IgD-negative memory B cell (primary cell): Measurements from ENCODE around the gene BYSL. TPM values are rescaled to one million over a fixed set of nuclear protein-coding genes. Genes with fewer than 3 reads are reported as not detected.
"Not testable (repeated sequence)": the region's sequence is repeated elsewhere in the genome, so short reads cannot be mapped to it uniquely, and the experiment has no call there.

Experiments used
- H3K27ac Mint-ChIP-seq, 3 donors: one replicate each; pipeline ENCODE4 v1.8.0; 2020 to 2022; ENCODE audit warnings: mild to moderate bottlenecking in 3 of 3, mixed read lengths in 3 of 3, moderate library complexity in 1 of 3
- H3K27me3 Mint-ChIP-seq: one replicate; pipeline ENCODE4 v1.8.0; 2021; ENCODE audit warnings: mixed read lengths
- H3K36me3 Mint-ChIP-seq: one replicate; pipeline ENCODE4 v1.8.0; 2020; ENCODE audit warnings: mild to moderate bottlenecking, mixed read lengths
- H3K4me1 Mint-ChIP-seq, 3 donors: one replicate each; pipeline ENCODE4 v1.8.0; 2020 to 2022; ENCODE audit warnings: mixed read lengths in 3 of 3, mild to moderate bottlenecking in 1 of 3
- H3K4me3 Mint-ChIP-seq, 4 donors: one replicate each; pipeline ENCODE4 v1.8.0; 2020 to 2022; ENCODE audit warnings: mild to moderate bottlenecking in 4 of 4, mixed read lengths in 4 of 4, moderate library complexity in 3 of 4
- H3K9me3 Mint-ChIP-seq, 3 donors: one replicate each; pipeline ENCODE4 v1.8.0; 2020 to 2021; ENCODE audit warnings: mixed read lengths in 3 of 3, mild to moderate bottlenecking in 1 of 3
- polyA plus RNA-seq: library from polyadenylated mRNA; unstranded; fragments of 300-500 nt; fragmentation: Illumina TruSeq; gene quantifications from one replicate; pipeline ENCODE4 v1.2.3, GENCODE V29; 2021

Gene BYSL
- polyA plus RNA-seq, 1 donor from 2014 or later, result 9.6 TPM

GRCh38 chr6:41942067-41942851, 21.0 kb downstream of the BYSL start:
- Mint-ChIP-seq H3K4me1 (peaks cover 27 to 37% (median 35%) of the 10 kb centered on the region in 3 donors), H3K4me3 (peak overlapping the region; percentile 86 to 97 (median 89)), H3K9me3 (no peaks in the 10 kb centered on the region), H3K27ac (peak overlapping the region; percentile 32 to 85 (median 78)), H3K27me3 (no peaks in the 10 kb centered on the region), H3K36me3 (no peaks in the 10 kb centered on the region)

- H3K9me3 Mint-ChIP-seq, H3K27me3 Mint-ChIP-seq, H3K36me3 Mint-ChIP-seq: not testable (repeated sequence)
- Mint-ChIP-seq H3K27ac (peak overlapping the region in 1 of 3 donors; percentile 78), H3K4me1 (peaks cover 26 to 36% (median 33%) of the 10 kb centered on the region in 3 donors), H3K4me3 (peak overlapping the region in 1 of 4 donors; percentile 88)
Measured at GRCh38 chr6:41942882-41943281, 21.6 kb downstream of the BYSL start.

- Mint-ChIP-seq H3K27ac (no peak overlapping the region), H3K27me3 (no peaks in the 10 kb centered on the region), H3K9me3 (no peaks in the 10 kb centered on the region), H3K36me3 (peaks cover 5% of the 10 kb centered on the region), H3K4me3 (peak overlapping the region in 3 of 4 donors; percentile 18 to 52 (median 23)), H3K4me1 (peaks cover 25 to 34% (median 29%) of the 10 kb centered on the region in 3 donors)
Measured at GRCh38 chr6:41943456-41943855, 22.2 kb downstream of the BYSL start.

GRCh38 chr6:41947581-41948220, 26.4 kb downstream of the BYSL start:
- Mint-ChIP-seq H3K4me3 (peak overlapping the region in 1 of 4 donors; percentile 37), H3K27ac (peak overlapping the region in 2 of 3 donors; percentile 23 to 83), H3K4me1 (peaks cover 5 to 10% (median 6%) of the 10 kb centered on the region in 3 donors), H3K36me3 (peaks cover 5% of the 10 kb centered on the region), H3K9me3 (no peaks in the 10 kb centered on the region), H3K27me3 (no peaks in the 10 kb centered on the region)

- Mint-ChIP-seq H3K4me3 (no peak overlapping the region), H3K27ac (no peak overlapping the region)
Measured at GRCh38 chr6:41954668-41955067, 33.4 kb downstream of the BYSL start.

GRCh38 chr6:41955412-41955811, 34.1 kb downstream of the BYSL start:
- Mint-ChIP-seq H3K9me3 (no peaks in the 10 kb centered on the region), H3K4me3 (no peak overlapping the region), H3K27me3 (no peaks in the 10 kb centered on the region), H3K4me1 (peaks cover 8 to 19% (median 15%) of the 10 kb centered on the region in 3 donors), H3K27ac (no peak overlapping the region), H3K36me3 (peaks cover 4% of the 10 kb centered on the region)

More at GRCh38 chr6:41954668-41955067, 33.4 kb downstream of the BYSL start:
- peaks cover 8 to 19% (median 18%) of the 10 kb centered on the region in 3 donors for H3K4me1 Mint-ChIP-seq
- peaks cover 4% of the 10 kb centered on the region for H3K36me3 Mint-ChIP-seq
- no peaks in the 10 kb centered on the region for H3K9me3 Mint-ChIP-seq
- no peaks in the 10 kb centered on the region for H3K27me3 Mint-ChIP-seq

GRCh38 chr6:41957117-41957516, 35.8 kb downstream of the BYSL start:
- no peak overlapping the region for H3K27ac Mint-ChIP-seq
- H3K27me3 Mint-ChIP-seq, result no peaks in the 10 kb centered on the region
- peaks cover 8% of the 10 kb centered on the region for H3K36me3 Mint-ChIP-seq
- H3K4me1 Mint-ChIP-seq, result peaks cover 13 to 29% (median 15%) of the 10 kb centered on the region in 3 donors
- H3K9me3 Mint-ChIP-seq, result no peaks in the 10 kb centered on the region
- H3K4me3 Mint-ChIP-seq, result no peak overlapping the region

GRCh38 chr6:41958022-41958856, 36.9 kb downstream of the BYSL start:
- Mint-ChIP-seq H3K9me3 (no peaks in the 10 kb centered on the region), H3K4me1 (peaks cover 15 to 32% (median 18%) of the 10 kb centered on the region in 3 donors), H3K36me3 (peaks cover 8% of the 10 kb centered on the region), H3K27ac (peak overlapping the region in 2 of 3 donors; percentile 43 to 87), H3K4me3 (no peak overlapping the region), H3K27me3 (no peaks in the 10 kb centered on the region)

- Mint-ChIP-seq H3K27ac (no peak overlapping the region), H3K36me3 (peaks cover 7% of the 10 kb centered on the region), H3K27me3 (no peaks in the 10 kb centered on the region), H3K4me3 (no peak overlapping the region), H3K9me3 (no peaks in the 10 kb centered on the region), H3K4me1 (peaks cover 12 to 35% (median 16%) of the 10 kb centered on the region in 3 donors)
Measured at GRCh38 chr6:41960028-41960427, 38.7 kb downstream of the BYSL start.

GRCh38 chr6:41963371-41963770, 42.1 kb downstream of the BYSL start:
- Mint-ChIP-seq H3K9me3 (no peaks in the 10 kb centered on the region), H3K36me3 (peaks cover 7% of the 10 kb centered on the region), H3K27ac (peak overlapping the region in 1 of 3 donors; percentile 87), H3K27me3 (no peaks in the 10 kb centered on the region), H3K4me3 (no peak overlapping the region), H3K4me1 (peaks cover 9 to 33% (median 10%) of the 10 kb centered on the region in 3 donors)

GRCh38 chr6:41964201-41964887, 43.0 kb downstream of the BYSL start:
- Mint-ChIP-seq H3K27me3 (no peaks in the 10 kb centered on the region), H3K27ac (peak overlapping the region in 1 of 3 donors; percentile 87), H3K4me1 (peaks cover 5 to 26% (median 7%) of the 10 kb centered on the region in 3 donors), H3K36me3 (peaks cover 5% of the 10 kb centered on the region), H3K4me3 (no peak overlapping the region), H3K9me3 (no peaks in the 10 kb centered on the region)

GRCh38 chr6:41965429-41966213, 44.3 kb downstream of the BYSL start:
- Mint-ChIP-seq H3K4me3 (no peak overlapping the region), H3K4me1 (peaks cover 9 to 28% (median 10%) of the 10 kb centered on the region in 3 donors), H3K27ac (peak overlapping the region in 2 of 3 donors; percentile 46 to 76), H3K36me3 (peaks cover 5% of the 10 kb centered on the region), H3K27me3 (no peaks in the 10 kb centered on the region), H3K9me3 (no peaks in the 10 kb centered on the region)

GRCh38 chr6:41966214-41966920, 45.1 kb downstream of the BYSL start:
- peaks cover 10 to 33% (median 14%) of the 10 kb centered on the region in 3 donors for H3K4me1 Mint-ChIP-seq

More at GRCh38 chr6:41966214-41966920, 45.1 kb downstream of the BYSL start:
- Mint-ChIP-seq H3K27me3 (no peaks in the 10 kb centered on the region), H3K4me3 (no peak overlapping the region), H3K9me3 (no peaks in the 10 kb centered on the region), H3K27ac (peak overlapping the region in 1 of 3 donors; percentile 46), H3K36me3 (peaks cover 5% of the 10 kb centered on the region)
